SU-DHL-6 (cell line): Measurements from ENCODE around the gene IGSF11.

Source experiments
- H2AFZ ChIP-seq: fragments of 200-600 bp; sonication (generic); 2 replicates; pipeline ENCODE4 v1.6.1; 2014; ENCODE audit warnings: low read depth, mild to moderate bottlenecking, moderate library complexity, mixed read lengths, antibody characterized with exemption, low read length; ENCODE audit not compliant: severe bottlenecking
- H3F3A ChIP-seq: fragments of 200-600 bp; shearing (Covaris generic); 2 replicates; pipeline ENCODE4 v1.6.0; 2016; ENCODE audit warnings: antibody characterized with exemption, mild to moderate bottlenecking; ENCODE audit not compliant: insufficient read depth
- H3K27ac ChIP-seq: fragments of 200-600 bp; sonication (generic); 2 replicates; pipeline ENCODE4 v1.5.1; 2016; ENCODE audit warnings: low read depth, mild to moderate bottlenecking, low read length, moderate library complexity, mixed read lengths
- H3K27me3 ChIP-seq: fragments of 200-600 bp; sonication (generic), shearing (Covaris generic); 2 replicates; pipeline ENCODE4 v1.6.0; 2014; ENCODE audit warnings: mild to moderate bottlenecking, low read length
- H3K36me3 ChIP-seq: fragments of 200-600 bp; sonication (generic); 2 replicates; pipeline ENCODE4 v1.6.1; 2014; ENCODE audit warnings: mild to moderate bottlenecking, low read length, mixed read lengths
- H3K4me2 ChIP-seq: fragments of 300-600, 200-600 bp; shearing (Covaris generic), sonication (generic); 2 replicates; pipeline ENCODE4 v1.6.0; 2014; ENCODE audit warnings: low read length, low read depth, mild to moderate bottlenecking; ENCODE audit not compliant: poor library complexity, severe bottlenecking
- H3K4me3 ChIP-seq: fragments of 200-600 bp; sonication (generic); 2 replicates; pipeline ENCODE4 v1.5.1; 2014; ENCODE audit warnings: antibody characterized with exemption, low read length, mild to moderate bottlenecking, mixed read lengths; ENCODE audit not compliant: insufficient read depth, poor library complexity, severe bottlenecking
- H3K79me2 ChIP-seq: fragments of 200-600 bp; sonication (generic); 2 replicates; pipeline ENCODE4 v1.6.1; 2014; ENCODE audit warnings: mild to moderate bottlenecking, low read length, moderate library complexity; ENCODE audit not compliant: insufficient read depth
- H3K9ac ChIP-seq: fragments of 200-600 bp; sonication (generic); 2 replicates; pipeline ENCODE4 v1.7.0; 2014; ENCODE audit warnings: mild to moderate bottlenecking, low read length
- H3K9me2 ChIP-seq: fragments of 200-600 bp; sonication (generic); replicated peaks from 2 replicates; pipeline ENCODE4 v1.6.1; 2014; ENCODE audit warnings: low read length; ENCODE audit not compliant: insufficient read depth
- H3K9me3 ChIP-seq: fragments of 200-600 bp; sonication (generic); 2 replicates; pipeline ENCODE4 v1.6.1; 2014; ENCODE audit warnings: low read length, mixed read lengths; ENCODE audit not compliant: insufficient read depth
- H4K20me1 ChIP-seq: fragments of 200-600 bp; sonication (generic); 2 replicates; pipeline ENCODE4 v1.6.1; 2014; ENCODE audit warnings: low read depth, mild to moderate bottlenecking, antibody characterized with exemption, low read length, moderate library complexity, mixed read lengths
- CTCF ChIP-seq: fragments of 200-600 bp; sonication (generic); IDR thresholded peaks from one replicate; pipeline ENCODE4 v1.5.1; 2017; ENCODE audit warnings: antibody characterized with exemption, mild to moderate bottlenecking, low read length, moderate library complexity; ENCODE audit not compliant: insufficient read depth, poor library complexity, severe bottlenecking
- EZH2phosphoT487 ChIP-seq: fragments of 200-600 bp; sonication (generic), shearing (Covaris generic); conservative IDR thresholded peaks from 2 replicates; pipeline ENCODE4 v1.6.1; 2018; ENCODE audit warnings: mild to moderate bottlenecking, antibody characterized with exemption, low read length, moderate library complexity, mixed read lengths

The IGSF11 gene

GRCh38 chr3:118932822-118933558, 101.7 kb downstream of the IGSF11 start:
- no peaks in the 10 kb centered on the region for H3F3A ChIP-seq
- H3K27ac ChIP-seq = no peak overlapping the region
- H3K9me3 ChIP-seq = no peaks in the 10 kb centered on the region
- H3K27me3 ChIP-seq = no peaks in the 10 kb centered on the region
- H3K9me2 ChIP-seq = no peaks in the 10 kb centered on the region
- TF ChIP-seq EZH2phosphoT487 = no peak
- TF ChIP-seq CTCF = no peak
- no peaks in the 10 kb centered on the region for H4K20me1 ChIP-seq
- no peaks in the 10 kb centered on the region for H3K36me3 ChIP-seq
- no peaks in the 10 kb centered on the region for H3K79me2 ChIP-seq
- no peak overlapping the region for H3K4me3 ChIP-seq
- H3K4me2 ChIP-seq = no peak overlapping the region
- H3K9ac ChIP-seq = no peak overlapping the region
- no peak overlapping the region for H2AFZ ChIP-seq

GRCh38 chr3:118931996-118932395, 102.7 kb downstream of the IGSF11 start:
- Histone ChIP-seq H4K20me1 (no peaks in the 10 kb centered on the region), H3F3A (no peaks in the 10 kb centered on the region), H3K36me3 (no peaks in the 10 kb centered on the region), H3K4me2 (no peak overlapping the region), H3K9me3 (no peaks in the 10 kb centered on the region), H3K27me3 (no peaks in the 10 kb centered on the region), H3K27ac (no peak overlapping the region), H2AFZ (no peak overlapping the region), H3K9ac (no peak overlapping the region), H3K79me2 (no peaks in the 10 kb centered on the region), H3K4me3 (no peak overlapping the region), H3K9me2 (no peaks in the 10 kb centered on the region)
- no peak for TF ChIP-seq EZH2phosphoT487
- TF ChIP-seq CTCF = no peak

DNA sequence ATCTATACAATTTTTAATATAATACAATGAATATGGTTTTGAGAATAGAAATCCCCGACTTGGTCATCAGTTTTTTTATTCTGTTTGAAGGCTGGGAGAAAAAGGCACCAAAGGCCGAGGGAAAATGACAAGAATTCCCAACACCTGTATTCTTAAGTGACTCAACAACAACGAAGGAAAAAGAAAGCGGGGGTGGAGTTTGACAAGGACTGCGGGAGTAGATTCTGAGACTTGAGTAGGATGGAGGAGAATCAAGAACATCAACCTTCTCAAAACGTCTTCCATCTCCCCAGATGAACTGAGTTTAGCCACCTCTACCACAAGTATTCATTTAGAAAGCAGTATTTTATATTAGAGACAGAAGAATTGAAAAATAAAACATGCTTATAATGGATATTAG, 107.2 kb downstream of the IGSF11 start:
- H3K27ac ChIP-seq = no peak overlapping the region
- H3K36me3 ChIP-seq = no peaks in the 10 kb centered on the region
- no peaks in the 10 kb centered on the region for H3F3A ChIP-seq
- no peak overlapping the region for H3K9ac ChIP-seq
- H3K4me2 ChIP-seq = no peak overlapping the region
- no peaks in the 10 kb centered on the region for H4K20me1 ChIP-seq
- H2AFZ ChIP-seq = no peak overlapping the region
- no peaks in the 10 kb centered on the region; the same call in 1 of the 2 replicates for H3K9me2 ChIP-seq
- no peak overlapping the region for H3K4me3 ChIP-seq
- no peaks in the 10 kb centered on the region for H3K27me3 ChIP-seq
- no peaks in the 10 kb centered on the region for H3K79me2 ChIP-seq
- TF ChIP-seq EZH2phosphoT487 = no peak
- TF ChIP-seq CTCF = no peak
- H3K9me3 ChIP-seq = no peaks in the 10 kb centered on the region
